Gastroesophageal sphincter (tissue), 3 donors: ENCODE data around the gene SLC9A1.

ENCODE experiments used
- CTCF ChIP-seq, 4 experiments: fragments of 200-600 bp in 2 of 4; fragments of 450-650 bp in 2 of 4; sonication (generic) in 1 of 4; IDR thresholded peaks; one replicate each; pipeline ENCODE4 v1.5.1; 2017 to 2019; ENCODE audit warnings: antibody characterized with exemption in 4 of 4, mild to moderate bottlenecking in 2 of 4, moderate library complexity in 2 of 4
- POLR2A ChIP-seq, 2 donors: fragments of 450-650 bp; IDR thresholded peaks; one replicate each; pipeline ENCODE4 v1.6.1; 2017; ENCODE audit warnings: antibody characterized with exemption in 2 of 2, mild to moderate bottlenecking in 2 of 2, moderate library complexity in 1 of 2
- POLR2AphosphoS5 ChIP-seq: sonication (generic); formaldehyde crosslinking; IDR thresholded peaks from one replicate; pipeline ENCODE4 v1.6.1; 2017; ENCODE audit warnings: antibody characterized with exemption

- TF ChIP-seq POLR2AphosphoS5 (no peak), POLR2A (IDR thresholded peaks at IDR 0.05) (no peak), CTCF (IDR thresholded peaks at IDR 0.05) (no peak)
Measured at GRCh38 chr1:27144049-27144748, 10.7 kb downstream of the SLC9A1 start.
